ENCODE results near the gene CAMK2B.

DNA sequence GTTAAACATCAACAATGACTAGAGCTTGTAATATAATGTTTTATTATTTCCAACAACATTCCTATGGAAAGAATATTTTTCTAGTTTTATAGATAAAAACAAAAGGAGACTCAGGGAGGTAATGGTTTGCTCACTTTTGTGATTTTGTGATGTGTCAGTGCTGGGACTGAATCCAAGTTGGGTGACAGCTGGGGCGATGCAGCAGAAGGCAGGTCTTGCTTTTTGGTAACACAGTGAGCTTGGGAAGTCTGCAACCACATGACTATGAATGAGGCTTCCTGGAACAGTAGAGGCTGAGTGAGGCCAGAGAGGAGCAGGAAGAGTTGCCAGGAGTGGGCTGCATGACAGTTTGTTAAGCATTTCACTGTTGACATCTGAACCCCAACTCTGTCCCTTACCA lies 129.5 kb downstream of the CAMK2B start:
- TF ChIP-seq POLR2A (IDR thresholded peaks at IDR 0.05; ENCODE audit: low read depth) (no peak), EP300 (IDR thresholded peaks at IDR 0.05) (no peak), POLR2AphosphoS5 (IDR thresholded peaks at IDR 0.05) (no peak)
- TF ChIP-seq, protein P1, sequence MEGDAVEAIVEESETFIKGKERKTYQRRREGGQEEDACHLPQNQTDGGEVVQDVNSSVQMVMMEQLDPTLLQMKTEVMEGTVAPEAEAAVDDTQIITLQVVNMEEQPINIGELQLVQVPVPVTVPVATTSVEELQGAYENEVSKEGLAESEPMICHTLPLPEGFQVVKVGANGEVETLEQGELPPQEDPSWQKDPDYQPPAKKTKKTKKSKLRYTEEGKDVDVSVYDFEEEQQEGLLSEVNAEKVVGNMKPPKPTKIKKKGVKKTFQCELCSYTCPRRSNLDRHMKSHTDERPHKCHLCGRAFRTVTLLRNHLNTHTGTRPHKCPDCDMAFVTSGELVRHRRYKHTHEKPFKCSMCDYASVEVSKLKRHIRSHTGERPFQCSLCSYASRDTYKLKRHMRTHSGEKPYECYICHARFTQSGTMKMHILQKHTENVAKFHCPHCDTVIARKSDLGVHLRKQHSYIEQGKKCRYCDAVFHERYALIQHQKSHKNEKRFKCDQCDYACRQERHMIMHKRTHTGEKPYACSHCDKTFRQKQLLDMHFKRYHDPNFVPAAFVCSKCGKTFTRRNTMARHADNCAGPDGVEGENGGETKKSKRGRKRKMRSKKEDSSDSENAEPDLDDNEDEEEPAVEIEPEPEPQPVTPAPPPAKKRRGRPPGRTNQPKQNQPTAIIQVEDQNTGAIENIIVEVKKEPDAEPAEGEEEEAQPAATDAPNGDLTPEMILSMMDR (IDR thresholded peaks at IDR 0.05), result no peak
